HG02870 (cell line): Measurements from ENCODE around the gene CPN1.
"Not testable (repeated sequence)": the region's sequence is repeated elsewhere in the genome, so short reads cannot be mapped to it uniquely, and the experiment has no call there.

Source experiments
- ATAC-seq: cut with Tn5 transposase; IDR thresholded peaks from one replicate; pipeline ENCODE4 v1.9.1; 2021; ENCODE audit warnings: mild to moderate bottlenecking, moderate library complexity; ENCODE audit not compliant: unreplicated experiment

Gene CPN1

DNA sequence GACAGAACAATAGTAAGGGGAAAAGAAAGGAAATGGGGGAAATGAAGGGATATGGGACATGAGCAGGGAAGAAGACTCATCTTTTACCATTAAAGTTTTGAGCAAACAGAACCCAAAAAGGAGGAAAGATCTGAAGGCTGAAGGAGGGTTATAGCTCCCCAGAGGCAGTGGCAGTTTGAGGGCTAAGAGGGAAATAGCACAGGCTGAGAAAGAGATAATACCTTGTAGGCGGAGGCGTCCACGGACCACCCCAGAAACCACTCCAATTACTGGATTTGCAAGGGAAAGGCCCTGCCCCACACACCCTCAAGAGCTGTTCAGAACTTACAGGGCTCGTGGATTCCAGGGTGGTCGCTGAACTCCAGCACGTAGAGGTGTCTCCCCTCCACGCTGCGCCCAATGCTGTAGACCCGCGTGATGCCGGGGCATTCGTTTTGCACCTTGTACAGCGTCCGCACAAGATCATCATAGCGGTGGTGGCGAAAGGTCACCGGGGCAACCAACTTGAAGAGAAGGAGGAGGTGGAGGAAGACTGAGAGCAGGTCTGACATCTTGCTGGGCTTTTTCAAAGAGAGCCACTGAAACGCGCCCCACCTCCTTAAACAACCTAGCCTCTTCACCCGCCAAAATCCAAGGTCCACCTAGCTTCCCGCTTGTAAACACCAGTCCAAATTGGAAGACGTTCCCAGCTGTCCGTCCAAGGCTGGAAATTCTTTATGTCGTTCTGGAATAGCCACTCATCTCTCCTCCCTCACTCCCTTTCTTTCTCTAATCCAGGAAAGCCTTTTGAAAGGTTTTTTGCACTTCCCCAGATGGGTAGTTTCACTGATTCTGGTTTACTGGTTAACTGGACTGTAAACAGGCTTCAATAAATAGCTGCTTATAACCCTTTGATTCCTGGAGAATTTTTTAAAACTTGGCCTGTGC lies at the start of gene CPN1:
CPN1 (minus strand) TSS at position 795 of the 927 bp plus-strand sequence; CDS start at position 551, 244 bp downstream.
- ATAC-seq: no peak

DNA sequence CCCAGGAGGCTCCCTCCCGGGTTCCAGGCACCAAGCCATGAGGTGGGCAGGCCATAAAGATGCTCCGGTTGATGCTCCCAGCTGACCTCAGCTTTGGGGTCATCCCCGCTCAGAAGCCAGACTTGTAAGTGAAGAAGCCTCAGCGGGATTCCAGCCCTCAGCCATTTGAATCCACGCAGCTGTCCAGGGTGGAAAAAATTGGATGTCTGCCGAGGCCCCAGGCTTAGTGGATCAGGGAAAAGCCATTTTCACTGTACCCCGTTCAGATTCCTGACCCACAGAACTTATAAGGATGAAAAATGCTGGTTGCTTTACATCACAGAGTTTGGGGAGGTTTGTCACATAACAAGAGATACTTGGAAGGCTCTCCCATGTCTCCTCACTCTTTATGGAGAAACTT lies 49.2 kb upstream of the CPN1 start:
- ATAC-seq: no peak

- ATAC-seq: no peak
Observed at GRCh38 chr10:100129424-100129823, 47.8 kb upstream of the CPN1 start.

GRCh38 chr10:100128951-100129350 lies 47.3 kb upstream of the CPN1 start:
- ATAC-seq: no peak

GRCh38 chr10:100125335-100125734 lies 43.7 kb upstream of the CPN1 start:
- not testable (repeated sequence) for ATAC-seq

DNA sequence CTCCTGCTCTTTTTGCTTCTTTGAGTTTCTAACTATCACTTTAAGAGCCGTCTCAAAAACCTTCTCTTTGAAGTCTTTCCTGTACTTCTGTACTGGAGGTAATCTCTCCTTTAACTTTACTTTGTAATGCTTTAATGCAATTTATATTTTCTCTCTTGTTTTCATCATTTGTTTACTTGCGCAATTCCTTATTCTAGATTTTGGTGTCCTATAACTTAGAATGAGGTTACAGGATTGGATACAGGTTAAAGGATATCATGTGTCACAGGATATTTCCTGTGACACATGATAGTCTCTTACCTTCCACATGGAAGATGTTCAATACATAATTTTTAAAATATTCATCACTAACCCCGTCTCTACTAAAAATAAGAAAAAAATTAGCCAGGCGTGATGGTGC lies 42.4 kb upstream of the CPN1 start:
- no peak for ATAC-seq

- ATAC-seq: no peak
Observed at GRCh38 chr10:100122780-100123179, 41.1 kb upstream of the CPN1 start.

DNA sequence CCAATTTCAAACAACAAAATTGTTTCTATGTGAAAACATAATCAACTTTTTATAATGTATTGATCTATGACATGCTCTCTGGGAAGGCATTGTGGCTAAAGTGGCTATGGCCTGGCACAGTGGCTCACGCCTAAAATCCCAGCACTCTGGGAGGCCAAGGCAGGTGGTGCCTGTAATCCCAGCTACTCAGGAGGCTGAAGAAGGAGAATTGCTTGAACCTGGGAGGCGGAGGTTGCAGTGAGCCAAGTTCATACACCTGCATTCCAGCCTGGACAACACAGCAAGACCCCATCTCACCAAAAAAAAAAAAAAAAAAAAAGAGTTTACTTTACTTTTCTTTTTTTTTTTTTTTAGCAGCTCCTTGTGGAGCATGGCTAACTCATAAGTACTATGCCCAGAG lies 38.9 kb upstream of the CPN1 start:
- no peak for ATAC-seq

DNA sequence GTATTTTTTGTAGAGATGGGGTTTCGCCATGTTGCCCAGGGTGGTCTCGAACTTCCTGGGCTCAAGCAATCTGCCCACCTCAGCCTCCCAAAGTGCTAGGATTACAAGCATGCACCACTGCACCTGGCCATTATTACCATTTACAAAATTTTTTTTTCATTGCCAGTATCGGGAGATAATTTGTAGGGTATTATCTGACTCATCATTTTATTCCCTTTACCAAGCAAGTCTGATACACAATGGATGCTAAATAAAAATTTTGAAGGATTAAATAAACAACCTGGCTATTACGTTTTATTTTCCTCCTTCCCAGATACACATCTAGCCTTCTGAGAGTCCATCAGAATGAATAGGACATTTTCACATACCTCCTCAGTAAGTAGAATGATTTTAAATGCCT lies 38.1 kb upstream of the CPN1 start:
- ATAC-seq: no peak

- no peak for ATAC-seq
Observed at GRCh38 chr10:100114976-100115770, 33.5 kb upstream of the CPN1 start.

GRCh38 chr10:100114460-100114859 lies 32.8 kb upstream of the CPN1 start:
- no peak for ATAC-seq

- ATAC-seq: no peak
Observed at GRCh38 chr10:100109670-100110069, 28.0 kb upstream of the CPN1 start.

DNA sequence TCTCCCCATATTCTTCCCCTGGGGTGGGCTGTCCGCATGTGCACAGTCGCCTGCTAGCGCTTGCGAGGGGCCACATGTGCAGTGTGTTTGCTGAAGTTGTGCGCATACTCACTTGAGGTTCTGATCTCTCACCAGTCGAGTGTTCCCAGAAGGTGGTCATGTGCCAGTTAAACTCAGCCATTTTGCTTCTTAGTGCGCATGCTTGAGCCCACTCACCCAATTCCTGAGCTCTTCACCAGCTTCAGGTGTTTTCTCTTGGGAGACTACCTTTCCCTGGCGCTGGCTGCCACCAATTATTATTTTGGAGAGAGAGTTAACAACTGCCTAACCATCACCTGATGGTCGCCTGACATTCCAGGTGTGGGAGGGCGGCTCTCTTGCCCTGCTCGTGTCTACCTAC lies 25.2 kb upstream of the CPN1 start:
- ATAC-seq: no peak

DNA sequence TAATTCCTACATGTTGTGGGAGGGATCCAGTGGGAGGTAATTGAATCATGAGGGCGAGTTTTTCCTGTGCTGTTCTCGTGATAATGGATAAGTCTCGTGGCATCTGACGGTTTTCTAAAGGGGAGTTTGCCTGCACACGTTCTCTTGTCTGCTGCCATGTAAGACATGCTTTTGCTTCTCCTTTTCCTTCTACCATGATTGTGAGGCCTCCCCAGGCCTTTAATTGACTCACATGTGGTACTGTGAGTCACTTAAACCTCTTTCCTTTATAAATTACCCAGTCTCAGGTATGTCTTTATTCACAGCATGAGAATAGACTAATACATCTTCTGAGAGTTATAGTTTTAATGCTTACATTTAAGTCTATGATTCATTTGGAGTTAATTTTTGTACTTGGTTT lies 22.6 kb upstream of the CPN1 start:
- no peak for ATAC-seq

DNA sequence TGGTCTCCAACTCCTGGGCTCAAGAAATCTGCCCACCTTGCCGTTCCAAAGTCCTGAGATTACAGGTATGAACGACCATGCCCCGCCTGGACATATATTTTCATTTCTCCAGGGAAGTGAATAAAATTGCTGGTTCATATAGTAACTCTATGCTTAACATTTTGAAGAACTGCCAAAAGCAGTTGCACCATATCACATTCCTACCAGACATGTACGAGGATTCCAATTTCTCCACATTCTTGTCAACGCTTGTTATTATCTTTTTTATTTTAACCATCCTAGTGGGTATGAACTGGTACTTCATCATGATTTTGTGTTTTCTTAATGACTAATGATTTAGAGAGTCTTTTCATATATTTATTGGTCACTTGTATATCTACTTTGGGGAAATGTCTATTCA lies 21.9 kb upstream of the CPN1 start:
- no peak for ATAC-seq

DNA sequence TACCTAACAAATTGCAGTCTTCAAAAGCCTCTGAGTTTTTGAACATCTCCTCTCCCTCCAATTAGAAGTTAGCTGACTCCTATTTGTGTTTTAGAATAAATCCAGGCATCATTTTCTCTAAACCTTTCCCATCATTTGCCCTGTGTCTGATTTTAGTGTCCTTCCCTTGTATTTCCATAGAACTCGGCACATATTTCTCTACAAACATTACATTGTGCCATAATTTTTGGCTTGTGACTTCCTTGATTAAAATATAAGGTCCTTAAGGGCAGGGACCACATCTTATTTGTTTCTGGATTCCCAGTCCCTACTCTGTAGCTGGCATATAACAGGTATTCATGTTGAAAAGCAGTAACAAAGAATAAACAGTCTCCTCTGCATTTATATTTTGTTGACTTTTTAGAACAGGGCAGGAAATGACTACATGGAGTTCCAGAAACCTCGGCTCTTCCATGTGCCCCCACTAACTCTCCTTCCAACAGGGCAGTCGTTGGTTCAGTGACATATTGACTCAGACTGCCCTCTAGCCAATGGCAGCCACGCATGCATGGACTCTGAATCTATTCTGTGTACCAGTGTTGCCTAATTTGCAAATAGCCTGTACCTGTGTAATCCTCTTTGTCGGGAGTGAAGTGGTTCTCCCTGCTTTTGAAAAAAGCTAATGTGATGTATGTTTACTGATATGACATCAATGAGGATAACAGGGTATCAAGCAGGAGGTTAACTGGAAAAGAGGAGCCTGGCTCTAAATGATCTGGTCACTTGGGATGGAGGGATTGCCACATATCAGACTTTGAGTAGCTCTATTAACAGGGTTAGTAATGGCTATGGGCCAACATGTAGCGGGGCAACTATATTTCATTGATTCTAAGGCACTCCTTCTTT lies 19.8 kb upstream of the CPN1 start:
- ATAC-seq: no peak

DNA sequence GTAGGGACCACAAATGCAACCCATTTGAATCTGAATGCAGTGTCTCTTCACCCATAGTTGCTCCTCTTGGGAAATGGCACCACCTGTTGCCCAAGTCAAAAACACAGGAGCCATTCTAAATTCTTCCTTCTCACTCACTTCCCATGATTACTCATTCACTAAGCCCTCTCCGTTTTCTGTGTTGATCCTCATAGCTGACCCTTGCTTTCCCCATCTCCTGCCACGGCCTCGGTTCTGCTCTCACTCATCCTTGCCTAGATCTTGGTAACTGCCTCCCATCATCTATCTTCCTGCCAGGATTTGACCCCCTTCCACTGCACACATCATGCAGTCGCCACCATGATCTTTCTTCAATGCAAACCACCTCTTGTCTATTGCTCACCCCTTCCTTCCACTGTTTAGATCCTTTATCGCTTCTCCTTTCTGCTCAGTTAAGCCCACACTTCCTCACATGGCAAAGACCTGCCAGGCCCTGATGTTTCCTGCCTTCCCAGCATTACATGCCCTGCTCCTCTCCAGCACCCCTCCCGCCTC lies 19.0 kb upstream of the CPN1 start:
- ATAC-seq: no peak

DNA sequence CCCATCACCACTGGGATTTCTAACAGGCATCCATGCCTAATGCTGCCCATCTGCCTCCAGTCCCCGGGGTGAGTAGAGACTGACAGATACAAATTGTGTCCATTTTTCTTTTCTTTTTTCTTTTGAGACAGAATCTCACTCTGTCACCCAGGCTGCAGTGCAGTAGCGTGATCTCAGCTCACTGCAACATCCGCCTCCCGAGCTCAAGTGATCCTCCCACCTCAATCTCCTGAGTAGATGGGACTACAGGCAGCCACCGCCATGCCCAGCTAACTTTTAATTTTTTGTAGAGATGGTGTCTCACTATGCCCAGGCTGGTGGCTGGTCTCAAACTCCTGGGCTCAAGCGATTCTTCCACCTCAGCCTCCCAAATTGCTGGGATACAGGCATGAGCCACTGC lies 7.6 kb upstream of the CPN1 start:
- ATAC-seq: no peak

GRCh38 chr10:100086708-100087107 lies 5.0 kb upstream of the CPN1 start:
- not testable (repeated sequence) for ATAC-seq

DNA sequence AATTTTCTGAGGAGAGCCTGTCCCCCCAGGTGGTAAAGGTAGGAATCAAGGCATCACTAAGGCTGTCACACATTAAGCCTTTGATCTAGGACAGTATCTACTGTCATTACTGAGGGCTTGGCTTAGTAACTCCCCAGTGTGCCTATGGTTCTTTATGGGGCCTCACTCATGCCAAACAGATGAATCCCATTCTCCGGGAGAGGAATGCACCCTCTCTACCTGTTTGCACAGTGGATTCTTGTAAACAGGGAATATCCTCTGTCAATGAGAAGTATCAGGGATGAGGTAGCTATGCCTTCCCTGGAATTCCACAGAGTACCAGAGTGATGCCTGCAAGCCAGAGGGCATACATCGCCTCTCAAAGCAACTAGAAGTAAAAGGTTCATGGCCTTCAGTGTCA lies 3.9 kb upstream of the CPN1 start:
- no peak for ATAC-seq

DNA sequence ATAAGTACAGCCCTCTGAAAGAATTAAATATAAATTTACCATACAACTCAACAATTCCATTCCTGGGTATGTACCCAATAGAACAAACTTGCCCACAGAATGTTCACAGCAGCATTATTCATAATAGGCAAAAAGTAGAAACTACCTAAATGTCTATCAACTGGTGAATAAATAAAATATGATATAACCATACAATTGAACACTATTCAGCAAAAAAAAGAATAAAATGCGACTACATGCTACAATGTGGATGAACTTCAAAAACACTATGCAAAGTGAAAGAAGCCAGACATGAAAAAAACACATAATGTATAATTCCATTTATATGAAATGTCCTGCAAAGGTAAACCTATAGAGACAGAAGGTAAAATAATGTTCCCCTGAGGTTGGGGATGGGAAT lies 2.0 kb upstream of the CPN1 start:
- no peak for ATAC-seq
